Left lung (tissue), 10 donors: ENCODE measurements around the gene CEPT1. TPM values are rescaled to one million over a fixed set of nuclear protein-coding genes. Genes with fewer than 3 reads are reported as not detected.

Source experiments
- ATAC-seq: fragments of 200-7000 bp; cut with Tn5 transposase; one replicate; pipeline ENCODE4 v1.9.1; 2020; ENCODE audit warnings: moderate library complexity
- DNase-seq, 4 donors: peaks; one replicate each; pipeline ENCODE4 v3.0.0-alpha.2; 2013 to 2020
- H3K27ac ChIP-seq, 2 donors: fragments of 200-600 bp; sonication (generic) in 1 of 2; one replicate each; pipeline versions ENCODE4 v1.5.0 to v1.8.0; 2020 to 2021
- H3K27me3 ChIP-seq, 2 donors: fragments of 200-600 bp; sonication (generic) in 1 of 2; one replicate each; pipeline versions ENCODE4 v1.5.0 to v1.8.0; 2020 to 2021
- H3K36me3 ChIP-seq, 2 donors: fragments of 200-600 bp; sonication (generic) in 1 of 2; one replicate each; pipeline versions ENCODE4 v1.5.0 to v1.8.0; 2020 to 2021
- H3K4me1 ChIP-seq, 2 donors: fragments of 200-600 bp; one replicate each; pipeline ENCODE4 v1.8.0; 2021
- H3K4me3 ChIP-seq, 2 donors: fragments of 200-600 bp; sonication (generic) in 1 of 2; one replicate each; pipeline versions ENCODE4 v1.5.0 to v1.8.0; 2020 to 2021; ENCODE audit warnings: mild to moderate bottlenecking in 1 of 2
- H3K9me3 ChIP-seq, 2 donors: fragments of 200-600 bp; sonication (generic) in 1 of 2; one replicate each; pipeline versions ENCODE4 v1.5.0 to v1.8.0; 2020 to 2021
- intact Hi-C, 2 donors: fragments of 100-400 bp; cut with DNase I; formaldehyde crosslinking; loops; one replicate each; pipeline versions ENCODE4 v1.11.2 to v1.14.2; 2022
- polyA plus RNA-seq, 6 donors: library from polyadenylated mRNA; unstranded; fragments of 120-200 nt; gene quantifications; one replicate each; pipeline ENCODE4 v1.2.1, GENCODE V29; 2013; ENCODE audit not compliant: insufficient read length in 6 of 6
- total RNA-seq, 2 donors: library from RNA; stranded (reverse); fragmentation: NEBNext Ultra II Directional; extraction: Animal tissue kit (Norgen Biotek cat#: 25700); gene quantifications; one replicate each; pipeline ENCODE4 v1.2.1, GENCODE V29; 2021
- TF ChIP-seq, protein P1 (sequence below), 2 donors: fragments of 200-600 bp; sonication (generic) in 1 of 2; IDR thresholded peaks; one replicate each; pipeline versions ENCODE4 v1.5.0 to v1.8.0; 2021; ENCODE audit warnings: antibody characterized with exemption in 2 of 2
- donor health status: DM: no; HTN: yes; CAD: no.
- donor health status: DM: no; HTN: no; CAD: no.

CEPT1 gene
- total and polyA plus RNA-seq, 8 donors, result 40.4 to 66.3 (median 55.5) TPM

DNA sequence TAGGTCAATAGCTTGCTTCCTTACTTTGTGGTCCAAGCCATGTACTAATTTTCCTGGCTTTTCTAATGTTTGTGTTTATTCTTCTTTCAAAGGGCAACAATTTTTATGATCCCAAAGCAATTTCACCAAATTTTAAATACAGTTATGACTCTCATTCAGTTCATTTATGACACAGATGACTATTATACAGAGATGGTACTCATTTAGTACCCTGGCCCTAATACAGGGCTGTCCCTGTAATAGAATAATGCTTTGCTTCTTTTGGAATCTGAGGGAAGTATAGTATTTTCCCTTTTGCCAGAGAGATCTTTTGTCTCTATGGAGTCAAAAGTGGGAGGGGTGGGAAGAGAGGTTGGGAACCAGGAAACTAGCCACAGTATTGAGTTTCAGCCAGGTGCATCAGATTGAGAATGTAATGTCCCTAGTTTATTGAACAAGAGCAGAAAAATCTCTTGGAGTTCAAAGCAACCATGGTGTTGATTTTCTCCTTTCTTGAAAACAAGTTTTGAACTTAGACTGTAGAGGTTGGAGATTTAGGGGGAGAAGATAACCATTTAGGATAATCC, 40.0 kb downstream of the CEPT1 start:
- Histone ChIP-seq H3K4me3 (no peak overlapping the region), H3K9me3 (no peaks in the 10 kb centered on the region), H3K27ac (no peak overlapping the region), H3K4me1 (peaks cover 0 to 17% of the 10 kb centered on the region in 2 donors), H3K27me3 (no peaks in the 10 kb centered on the region), H3K36me3 (peaks cover 0 to 73% of the 10 kb centered on the region in 2 donors)
- intact Hi-C loops, result no loop called here
- DNase-seq, result no peak
- ATAC-seq, result no peak
- TF ChIP-seq, protein P1, sequence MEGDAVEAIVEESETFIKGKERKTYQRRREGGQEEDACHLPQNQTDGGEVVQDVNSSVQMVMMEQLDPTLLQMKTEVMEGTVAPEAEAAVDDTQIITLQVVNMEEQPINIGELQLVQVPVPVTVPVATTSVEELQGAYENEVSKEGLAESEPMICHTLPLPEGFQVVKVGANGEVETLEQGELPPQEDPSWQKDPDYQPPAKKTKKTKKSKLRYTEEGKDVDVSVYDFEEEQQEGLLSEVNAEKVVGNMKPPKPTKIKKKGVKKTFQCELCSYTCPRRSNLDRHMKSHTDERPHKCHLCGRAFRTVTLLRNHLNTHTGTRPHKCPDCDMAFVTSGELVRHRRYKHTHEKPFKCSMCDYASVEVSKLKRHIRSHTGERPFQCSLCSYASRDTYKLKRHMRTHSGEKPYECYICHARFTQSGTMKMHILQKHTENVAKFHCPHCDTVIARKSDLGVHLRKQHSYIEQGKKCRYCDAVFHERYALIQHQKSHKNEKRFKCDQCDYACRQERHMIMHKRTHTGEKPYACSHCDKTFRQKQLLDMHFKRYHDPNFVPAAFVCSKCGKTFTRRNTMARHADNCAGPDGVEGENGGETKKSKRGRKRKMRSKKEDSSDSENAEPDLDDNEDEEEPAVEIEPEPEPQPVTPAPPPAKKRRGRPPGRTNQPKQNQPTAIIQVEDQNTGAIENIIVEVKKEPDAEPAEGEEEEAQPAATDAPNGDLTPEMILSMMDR (IDR thresholded peaks at IDR 0.05), result no peak

- ATAC-seq, result no peak
- H3K4me1 ChIP-seq, result peaks cover 0 to 25% of the 10 kb centered on the region in 2 donors
- no peaks in the 10 kb centered on the region for H3K9me3 ChIP-seq
- DNase-seq, result no peak
- TF ChIP-seq, protein P1 (IDR thresholded peaks at IDR 0.05), result no peak
- no peak overlapping the region for H3K4me3 ChIP-seq
- intact Hi-C loops, result no loop called here
- H3K36me3 ChIP-seq, result peaks cover 0 to 80% of the 10 kb centered on the region in 2 donors
- H3K27ac ChIP-seq, result no peak overlapping the region
- H3K27me3 ChIP-seq, result no peaks in the 10 kb centered on the region
Measured at GRCh38 chr1:111182052-111182451, 42.0 kb downstream of the CEPT1 start.

GRCh38 chr1:111183308-111184069, 43.5 kb downstream of the CEPT1 start:
- no peak for DNase-seq
- Histone ChIP-seq H3K27ac (no peak overlapping the region), H3K9me3 (no peaks in the 10 kb centered on the region), H3K36me3 (peaks cover 0 to 80% of the 10 kb centered on the region in 2 donors), H3K4me1 (peaks cover 0 to 25% of the 10 kb centered on the region in 2 donors), H3K4me3 (no peak overlapping the region), H3K27me3 (no peaks in the 10 kb centered on the region)
- TF ChIP-seq, protein P1 (IDR thresholded peaks at IDR 0.05), result no peak
- ATAC-seq, result no peak
- intact Hi-C loops, result no loop called here

GRCh38 chr1:111184663-111185062, 44.6 kb downstream of the CEPT1 start:
- DNase-seq (no peak), ATAC-seq (no peak)
- TF ChIP-seq, protein P1 (IDR thresholded peaks at IDR 0.05), result no peak
- peaks cover 0 to 25% of the 10 kb centered on the region in 2 donors for H3K4me1 ChIP-seq
- H3K36me3 ChIP-seq, result peaks cover 0 to 81% of the 10 kb centered on the region in 2 donors
- H3K4me3 ChIP-seq, result no peak overlapping the region
- H3K27ac ChIP-seq, result peak overlapping the region in 1 of 2 donors; percentile 47
- H3K9me3 ChIP-seq, result no peaks in the 10 kb centered on the region
- H3K27me3 ChIP-seq, result no peaks in the 10 kb centered on the region
- intact Hi-C loops, result no loop called here

GRCh38 chr1:111190931-111191451, 51.0 kb downstream of the CEPT1 start:
- intact Hi-C loops, result no loop called here
- ATAC-seq, result peak; percentile 65
- Histone ChIP-seq H3K4me3 (no peak overlapping the region), H3K9me3 (no peaks in the 10 kb centered on the region), H3K27ac (peak overlapping the region; percentile 70 to 91), H3K4me1 (peaks cover 37 to 61% of the 10 kb centered on the region in 2 donors), H3K27me3 (no peaks in the 10 kb centered on the region), H3K36me3 (peaks cover 0 to 88% of the 10 kb centered on the region in 2 donors)
- DNase-seq, result peak in 2 of 4 donors; percentile 36 to 63
- TF ChIP-seq, protein P1 (IDR thresholded peaks at IDR 0.05), result no peak
